ENCODE results near the gene GSTA2.

- TF ChIP-seq, protein P1, sequence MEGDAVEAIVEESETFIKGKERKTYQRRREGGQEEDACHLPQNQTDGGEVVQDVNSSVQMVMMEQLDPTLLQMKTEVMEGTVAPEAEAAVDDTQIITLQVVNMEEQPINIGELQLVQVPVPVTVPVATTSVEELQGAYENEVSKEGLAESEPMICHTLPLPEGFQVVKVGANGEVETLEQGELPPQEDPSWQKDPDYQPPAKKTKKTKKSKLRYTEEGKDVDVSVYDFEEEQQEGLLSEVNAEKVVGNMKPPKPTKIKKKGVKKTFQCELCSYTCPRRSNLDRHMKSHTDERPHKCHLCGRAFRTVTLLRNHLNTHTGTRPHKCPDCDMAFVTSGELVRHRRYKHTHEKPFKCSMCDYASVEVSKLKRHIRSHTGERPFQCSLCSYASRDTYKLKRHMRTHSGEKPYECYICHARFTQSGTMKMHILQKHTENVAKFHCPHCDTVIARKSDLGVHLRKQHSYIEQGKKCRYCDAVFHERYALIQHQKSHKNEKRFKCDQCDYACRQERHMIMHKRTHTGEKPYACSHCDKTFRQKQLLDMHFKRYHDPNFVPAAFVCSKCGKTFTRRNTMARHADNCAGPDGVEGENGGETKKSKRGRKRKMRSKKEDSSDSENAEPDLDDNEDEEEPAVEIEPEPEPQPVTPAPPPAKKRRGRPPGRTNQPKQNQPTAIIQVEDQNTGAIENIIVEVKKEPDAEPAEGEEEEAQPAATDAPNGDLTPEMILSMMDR (IDR thresholded peaks at IDR 0.05; ENCODE audit: low read length): no peak
- TF ChIP-seq EZH2 (IDR thresholded peaks at IDR 0.05; ENCODE audit: borderline replicate concordance, low read length): no peak
These were observed 23.1 kb upstream of the GSTA2 start for GRCh38 chr6:52786249-52786956.
